ENCODE measurements around the gene COG3.

- TF ChIP-seq EP300 (IDR thresholded peaks at IDR 0.05; ENCODE audit: low read depth): no peak
- peak in 2 of 5 experiments; percentile 16 to 19 for TF ChIP-seq CTCF (IDR thresholded peaks at IDR 0.05)
These were observed 8.9 kb downstream of the COG3 start for GRCh38 chr13:45473627-45474026.

Data from transverse colon (tissue), 3 donors.